Transverse colon (tissue), 4 donors: ENCODE measurements around the gene PPP1R36.
A peak's percentile ranks its signal among the peaks of the same experiment; 100 is the strongest.

Experiments used
- CTCF ChIP-seq, 5 experiments: fragments of 200-600 bp in 3 of 5; fragments of 450-650 bp in 2 of 5; sonication (generic) in 3 of 5; IDR thresholded peaks; 1 replicate in 2 of 5; 2 replicates in 3 of 5; pipeline ENCODE4 v1.5.1; 2016 to 2017; ENCODE audit warnings: antibody characterized with exemption in 5 of 5, inconsistent platforms in 3 of 5, mild to moderate bottlenecking in 2 of 5, moderate library complexity in 1 of 5
- POLR2A ChIP-seq: fragments of 450-650 bp; IDR thresholded peaks from one replicate; pipeline ENCODE4 v1.6.1; 2016; ENCODE audit warnings: antibody characterized with exemption, mild to moderate bottlenecking, moderate library complexity
- POLR2AphosphoS5 ChIP-seq, 3 donors: sonication (generic); formaldehyde crosslinking; IDR thresholded peaks; one replicate each; pipeline ENCODE4 v1.6.1; 2016; ENCODE audit warnings: antibody characterized with exemption in 3 of 3

- TF ChIP-seq POLR2A (no peak), CTCF (IDR thresholded peaks at IDR 0.05) (no peak), POLR2AphosphoS5 (IDR thresholded peaks at IDR 0.05) (peak; percentile 25 to 51 (median 38))
These were observed 79.2 kb downstream of the PPP1R36 start for GRCh38 chr14:64628940-64629408.
